RPMI7951 (cell line): ENCODE measurements around the gene RRP36. TPM values are rescaled to one million over a fixed set of nuclear protein-coding genes. Genes with fewer than 3 reads are reported as not detected.

ENCODE experiments used
- DNase-seq: peaks from one replicate; pipeline ENCODE4 v3.0.0-alpha.2; 2012; ENCODE audit warnings: low read depth
- total RNA-seq: library from RNA; depleted of rRNA; stranded (reverse); fragments of >200 nt; shearing (Covaris generic); gene quantifications from 2 replicates; pipeline ENCODE4 v1.2.3, GENCODE V29; 2014

Gene RRP36
- total RNA-seq, 1 experiment from 2014 or later, result 117 TPM

GRCh38 chr6:43007126-43007525 lies 14.3 kb upstream of the RRP36 start:
- DNase-seq, result no peak

- DNase-seq, result peak; percentile 39
Observed at GRCh38 chr6:43009124-43009523, 12.3 kb upstream of the RRP36 start.

GRCh38 chr6:43011207-43011606 lies 10.2 kb upstream of the RRP36 start:
- no peak for DNase-seq

- no peak for DNase-seq
Observed at GRCh38 chr6:43012364-43012763, 9.1 kb upstream of the RRP36 start.

- DNase-seq, result peak; percentile 43
Observed at GRCh38 chr6:43013097-43013842, 8.2 kb upstream of the RRP36 start.

- DNase-seq, result peak; percentile 100
Observed at GRCh38 chr6:43013843-43014433, 7.5 kb upstream of the RRP36 start, which contains the start of the genes KLHDC3 and MEA1. KLHDC3 (plus strand) TSS chr6:43014249; CDS start chr6:43017193, 2,944 bp downstream. MEA1 (minus strand) TSS chr6:43013946; CDS start chr6:43013813, 133 bp downstream.

- DNase-seq, result peak; percentile 37
Observed at GRCh38 chr6:43014434-43014909, 7.0 kb upstream of the RRP36 start.

GRCh38 chr6:43016176-43016942 lies 5.1 kb upstream of the RRP36 start:
- no peak for DNase-seq

GRCh38 chr6:43016943-43017334 lies 4.5 kb upstream of the RRP36 start:
- no peak for DNase-seq

- DNase-seq, result no peak
Observed at GRCh38 chr6:43019152-43019551, 2.3 kb upstream of the RRP36 start.

GRCh38 chr6:43020052-43020705 lies 1.2 kb upstream of the RRP36 start:
- no peak for DNase-seq

- peak; percentile 29 for DNase-seq
Observed at GRCh38 chr6:43020847-43021246, 576 bp upstream of the RRP36 start.

GRCh38 chr6:43024436-43024835 lies 3.0 kb downstream of the RRP36 start:
- DNase-seq, result no peak

- no peak for DNase-seq
Observed at GRCh38 chr6:43026365-43026764, 4.9 kb downstream of the RRP36 start.

GRCh38 chr6:43029120-43029519 lies 7.7 kb downstream of the RRP36 start:
- DNase-seq, result no peak

- DNase-seq, result no peak
Observed at GRCh38 chr6:43032326-43032725, 10.9 kb downstream of the RRP36 start.

GRCh38 chr6:43033496-43034189 lies 12.2 kb downstream of the RRP36 start:
- no peak for DNase-seq

- no peak for DNase-seq
Observed at GRCh38 chr6:43034190-43034525, 12.7 kb downstream of the RRP36 start.

GRCh38 chr6:43035495-43036194 lies 14.2 kb downstream of the RRP36 start:
- no peak for DNase-seq

- no peak for DNase-seq
Observed at GRCh38 chr6:43036712-43037111, 15.3 kb downstream of the RRP36 start.

GRCh38 chr6:43037197-43037596 lies 15.8 kb downstream of the RRP36 start:
- no peak for DNase-seq
